H1 (cell line): ENCODE results near the gene UBE3A. TPM values are rescaled to one million over a fixed set of nuclear protein-coding genes. Genes with fewer than 3 reads are reported as not detected.

Experiments
- MAFK ChIP-seq: IDR thresholded peaks from 2 replicates; pipeline ENCODE4 v1.6.1; 2012; ENCODE audit warnings: low read depth, mild to moderate bottlenecking, improper control_type of control experiment, low read length
- SIRT6 ChIP-seq: IDR thresholded peaks from one replicate; pipeline ENCODE4 v1.7.1; 2012; ENCODE audit warnings: low read length, inconsistent platforms
- SP2 ChIP-seq: IDR thresholded peaks from 2 replicates; pipeline ENCODE4 v1.6.1; 2012; ENCODE audit warnings: mild to moderate bottlenecking, low read length, inconsistent platforms
- TAF1 ChIP-seq: IDR thresholded peaks from 2 replicates; pipeline ENCODE4 v1.6.1; 2011; ENCODE audit warnings: mild to moderate bottlenecking, low read depth, low read length
- YY1 ChIP-seq: IDR thresholded peaks from 2 replicates; pipeline ENCODE4 v1.6.1; 2011; ENCODE audit warnings: low read depth, mild to moderate bottlenecking, low read length
- polyA plus RNA-seq, 7 experiments: library from polyadenylated mRNA; depleted of rRNA in 3 of 7; stranded (reverse) in 5 of 7; unstranded in 2 of 7; fragments of >200 nt in 5 of 7; fragments of 200-250 nt in 2 of 7; gene quantifications; 1 replicate in 5 of 7; 2 replicates in 1 of 7; 4 replicates in 1 of 7; pipeline versions ENCODE4 v1.2.1 to v1.2.3, GENCODE V29; 2011 to 2013; ENCODE audit warnings: missing spikeins in 2 of 7, mixed read lengths in 2 of 7
- total RNA-seq: library from RNA; stranded (reverse); fragmentation: NEBNext Ultra II Directional; extraction: Animal tissue kit (Norgen Biotek cat#: 25700); gene quantifications from 2 replicates; pipeline ENCODE4 v1.2.1, GENCODE V29; 2021
- TF ChIP-seq, protein P1 (sequence below): IDR thresholded peaks from 2 replicates; pipeline ENCODE4 v1.6.1; 2011; ENCODE audit warnings: low read depth, mild to moderate bottlenecking, low read length; ENCODE audit not compliant: insufficient read depth

UBE3A gene
- total and polyA plus RNA-seq, 2 of the 8 experiments (the other 6 are each of a cell fraction or from before 2014, with no cell fraction given): 13.8 to 110 TPM

DNA sequence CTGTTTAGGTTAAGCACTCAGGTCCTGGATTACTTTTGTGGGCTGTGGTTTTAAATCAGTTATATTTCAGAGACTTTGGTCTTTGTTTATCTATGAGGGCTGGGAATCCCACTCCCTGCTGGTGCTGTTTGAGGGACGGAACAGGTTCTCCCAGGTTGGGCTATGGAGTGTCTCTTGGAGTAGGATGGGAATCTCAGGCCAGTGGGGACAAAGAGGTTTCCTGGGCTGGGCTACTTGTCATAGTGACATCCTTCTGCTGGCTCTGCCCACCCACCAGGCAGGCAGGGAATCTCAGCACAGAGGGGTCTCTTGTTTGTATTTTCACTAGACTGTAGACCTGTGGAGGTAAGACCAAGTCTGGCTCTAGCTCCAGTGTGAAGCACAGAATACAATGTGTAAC is 47.2 kb upstream of the UBE3A start (continued):
- TF ChIP-seq SIRT6 (no peak), SP2 (no peak), YY1 (no peak), TAF1 (no peak), MAFK (no peak)
- TF ChIP-seq, protein P1, sequence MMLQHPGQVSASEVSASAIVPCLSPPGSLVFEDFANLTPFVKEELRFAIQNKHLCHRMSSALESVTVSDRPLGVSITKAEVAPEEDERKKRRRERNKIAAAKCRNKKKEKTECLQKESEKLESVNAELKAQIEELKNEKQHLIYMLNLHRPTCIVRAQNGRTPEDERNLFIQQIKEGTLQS: no peak
